Thoracic aorta (tissue), 2 donors: ENCODE data around the gene PNPLA7. TPM values are rescaled to one million over a fixed set of nuclear protein-coding genes. Genes with fewer than 3 reads are reported as not detected.

ENCODE experiments used
- ATAC-seq: fragments of 150-250 bp; one replicate; pipeline ENCODE4 v1.8.0; 2017; ENCODE audit warnings: low read depth; ENCODE audit not compliant: insufficient number of reproducible peaks, low FRiP score
- DNase-seq: peaks from one replicate; pipeline ENCODE4 v3.0.0-alpha.2; 2020; ENCODE audit warnings: low spot score
- H3K27ac ChIP-seq, 2 donors: fragments of 200-600 bp; sonication (generic); 1 replicate in 1 of 2; 2 replicates in 1 of 2; pipeline ENCODE4 v1.5.1; 2016; ENCODE audit warnings: mild to moderate bottlenecking in 2 of 2, moderate library complexity in 2 of 2
- H3K27me3 ChIP-seq: fragments of 200-600 bp; sonication (generic); replicated peaks from 2 replicates; pipeline ENCODE4 v1.6.0; 2016; ENCODE audit warnings: mild to moderate bottlenecking; ENCODE audit not compliant: insufficient read depth
- H3K36me3 ChIP-seq: fragments of 200-600 bp; sonication (generic); one replicate; pipeline ENCODE4 v1.5.1; 2016
- H3K4me1 ChIP-seq, 2 donors: fragments of 200-600 bp; sonication (generic); 1 replicate in 1 of 2; 2 replicates in 1 of 2; pipeline versions ENCODE4 v1.5.1 to v1.6.0; 2016; ENCODE audit warnings: low read depth in 2 of 2, mild to moderate bottlenecking in 1 of 2; ENCODE audit not compliant: control insufficient read depth in 1 of 2
- H3K4me3 ChIP-seq: fragments of 200-600 bp; sonication (generic); 2 replicates; pipeline ENCODE4 v1.5.1; 2016; ENCODE audit warnings: mild to moderate bottlenecking
- H3K9me3 ChIP-seq: fragments of 200-600 bp; sonication (generic); 2 replicates; pipeline ENCODE4 v1.5.1; 2016
- CTCF ChIP-seq: fragments of 200-600 bp; sonication (generic); IDR thresholded peaks from one replicate; pipeline ENCODE4 v1.5.1; 2019; ENCODE audit warnings: antibody characterized with exemption
- total RNA-seq, 2 donors: library from RNA; depleted of rRNA; stranded (reverse); fragments of >200 nt; gene quantifications; one replicate each; pipeline versions ENCODE4 v1.1.0 to v1.2.3, GENCODE V29; 2016

PNPLA7 gene
- total RNA-seq, 2 donors from 2014 or later = 12.7 to 21.4 TPM

GRCh38 chr9:137416006-137416562 lies 134.1 kb downstream of the PNPLA7 start:
- TF ChIP-seq CTCF = no peak
- peaks cover 13 to 22% of the 10 kb centered on the region in 2 donors for H3K4me1 ChIP-seq
- ATAC-seq = no peak
- no peak overlapping the region for H3K27ac ChIP-seq
- no peaks in the 10 kb centered on the region for H3K9me3 ChIP-seq
- no peaks in the 10 kb centered on the region for H3K27me3 ChIP-seq
- no peak for DNase-seq
- H3K4me3 ChIP-seq = no peak overlapping the region
- no peaks in the 10 kb centered on the region for H3K36me3 ChIP-seq

GRCh38 chr9:137415451-137415850 lies 134.8 kb downstream of the PNPLA7 start:
- Histone ChIP-seq H3K4me1 (peaks cover 19 to 28% of the 10 kb centered on the region in 2 donors), H3K27me3 (no peaks in the 10 kb centered on the region), H3K4me3 (no peak overlapping the region), H3K9me3 (no peaks in the 10 kb centered on the region), H3K36me3 (no peaks in the 10 kb centered on the region), H3K27ac (no peak overlapping the region)
- no peak for TF ChIP-seq CTCF
- ATAC-seq (no peak), DNase-seq (no peak)

- Histone ChIP-seq H3K9me3 (no peaks in the 10 kb centered on the region), H3K36me3 (no peaks in the 10 kb centered on the region), H3K4me1 (peaks cover 21 to 32% of the 10 kb centered on the region in 2 donors), H3K4me3 (no peak overlapping the region), H3K27ac (peak overlapping the region; percentile 65 to 81), H3K27me3 (no peaks in the 10 kb centered on the region)
- DNase-seq (no peak), ATAC-seq (no peak)
- TF ChIP-seq CTCF = no peak
Observed at GRCh38 chr9:137412431-137412830, 137.8 kb downstream of the PNPLA7 start.

- no peak for TF ChIP-seq CTCF
- Histone ChIP-seq H3K4me3 (peak overlapping the region; percentile 56), H3K36me3 (no peaks in the 10 kb centered on the region), H3K27ac (peak overlapping the region; percentile 65 to 81), H3K9me3 (no peaks in the 10 kb centered on the region), H3K4me1 (peaks cover 25 to 38% of the 10 kb centered on the region in 2 donors), H3K27me3 (no peaks in the 10 kb centered on the region)
- no peak for ATAC-seq
- peak; percentile 44 for DNase-seq
Observed at GRCh38 chr9:137411645-137412380, 138.4 kb downstream of the PNPLA7 start.

- ATAC-seq (no peak), DNase-seq (no peak)
- Histone ChIP-seq H3K4me3 (peak overlapping the region; percentile 53), H3K4me1 (peaks cover 30 to 44% of the 10 kb centered on the region in 2 donors), H3K36me3 (no peaks in the 10 kb centered on the region), H3K9me3 (no peaks in the 10 kb centered on the region), H3K27me3 (no peaks in the 10 kb centered on the region), H3K27ac (peak overlapping the region in 1 of 2 donors; percentile 48)
- no peak for TF ChIP-seq CTCF
Observed at GRCh38 chr9:137411260-137411644, 138.9 kb downstream of the PNPLA7 start.
